A673 (cell line): ENCODE data around the gene GPR150. TPM values are rescaled to one million over a fixed set of nuclear protein-coding genes. Genes with fewer than 3 reads are reported as not detected.

Experiments
- BruUV-seq: library from RNA; stranded (reverse); fragments of 400-500 nt; replicated peaks from 2 replicates; lab custom pipeline; 2021; lab: Mats Ljungman, UMichigan
- CTCF ChIA-PET: fragments of 300-600 bp; sonication (Branson Sonifier 250); formaldehyde crosslinking; loops from one replicate; lab custom pipeline; 2022; ENCODE audit warnings: antibody characterized with exemption; lab: Charles Lee
- POLR2A ChIA-PET: fragments of 300-600 bp; sonication (Branson Sonifier 250); formaldehyde crosslinking; loops from one replicate; lab custom pipeline; 2022; ENCODE audit warnings: antibody characterized with exemption; ENCODE audit not compliant: low non-redundant PET; lab: Charles Lee
- DNase-seq: peaks from one replicate; pipeline ENCODE4 v3.0.0-alpha.2; 2015; ENCODE audit warnings: low spot score
- H3K27ac ChIP-seq: fragments of 200-600 bp; sonication (generic); 2 replicates; pipeline ENCODE4 v1.5.1; 2016; ENCODE audit warnings: mixed run types, low read depth, mild to moderate bottlenecking, mixed read lengths, antibody characterized with exemption, low read length; ENCODE audit not compliant: poor library complexity, severe bottlenecking
- H3K27me3 ChIP-seq: fragments of 200-600 bp; sonication (generic); replicated peaks from 2 replicates; pipeline ENCODE4 v1.6.1; 2017; ENCODE audit warnings: mixed run types, low read depth, mild to moderate bottlenecking, mixed read lengths, antibody characterized with exemption, low read length; ENCODE audit not compliant: insufficient read depth, poor library complexity
- H3K36me3 ChIP-seq: fragments of 200-600 bp; sonication (generic); 2 replicates; pipeline ENCODE4 v1.6.1; 2016; ENCODE audit warnings: mixed run types, mild to moderate bottlenecking, mixed read lengths, antibody characterized with exemption, low read length; ENCODE audit not compliant: insufficient read depth, poor library complexity, severe bottlenecking
- H3K4me1 ChIP-seq: fragments of 200-600 bp; sonication (generic); 2 replicates; pipeline ENCODE4 v1.6.1; 2017; ENCODE audit warnings: mixed run types, mild to moderate bottlenecking, mixed read lengths, antibody characterized with exemption, low read length; ENCODE audit not compliant: insufficient read depth, poor library complexity, severe bottlenecking
- H3K4me3 ChIP-seq: fragments of 200-600 bp; sonication (generic); 2 replicates; pipeline ENCODE4 v1.5.1; 2016; ENCODE audit warnings: low read depth, mixed run types, mild to moderate bottlenecking, mixed read lengths, low read length; ENCODE audit not compliant: poor library complexity, severe bottlenecking
- H3K9me3 ChIP-seq: fragments of 200-600 bp; sonication (generic); 2 replicates; pipeline ENCODE4 v1.6.1; 2016; ENCODE audit warnings: mixed run types, low read depth, mild to moderate bottlenecking, mixed read lengths, antibody characterized with exemption, low read length; ENCODE audit not compliant: poor library complexity, severe bottlenecking
- EZH2 ChIP-seq: fragments of 200-600 bp; sonication (generic); IDR thresholded peaks from 2 replicates; pipeline ENCODE4 v1.6.1; 2017; ENCODE audit warnings: borderline replicate concordance, low read depth, mild to moderate bottlenecking, mixed read lengths, antibody characterized with exemption, low read length; ENCODE audit not compliant: poor library complexity, severe bottlenecking
- intact Hi-C: fragments of 100-400 bp; cut with micrococcal nuclease; formaldehyde crosslinking; loops from one replicate; pipeline ENCODE4 v1.10.0; 2022; ENCODE audit not compliant: unreplicated experiment
- total RNA-seq: library from RNA; stranded (reverse); gene quantifications from 2 replicates; pipeline ENCODE4 v1.2.3, GENCODE V29; 2021
- TF ChIP-seq, protein P1 (sequence below): fragments of 300-800, 200-600 bp; sonication (generic); conservative IDR thresholded peaks from 2 replicates; pipeline ENCODE4 v1.5.1; 2017; ENCODE audit warnings: low read depth, mild to moderate bottlenecking, antibody characterized with exemption, low read length, moderate library complexity, mixed read lengths

GPR150 gene
- total RNA-seq, 1 experiment from 2014 or later: 0.13 TPM

GRCh38 chr5:95628933-95629332, 9.0 kb downstream of the GPR150 start:
- no peaks in the 10 kb centered on the region for H3K36me3 ChIP-seq
- DNase-seq: no peak

GRCh38 chr5:95630394-95630917, 10.6 kb downstream of the GPR150 start:
- TF ChIP-seq EZH2: no peak
- TF ChIP-seq, protein P1, sequence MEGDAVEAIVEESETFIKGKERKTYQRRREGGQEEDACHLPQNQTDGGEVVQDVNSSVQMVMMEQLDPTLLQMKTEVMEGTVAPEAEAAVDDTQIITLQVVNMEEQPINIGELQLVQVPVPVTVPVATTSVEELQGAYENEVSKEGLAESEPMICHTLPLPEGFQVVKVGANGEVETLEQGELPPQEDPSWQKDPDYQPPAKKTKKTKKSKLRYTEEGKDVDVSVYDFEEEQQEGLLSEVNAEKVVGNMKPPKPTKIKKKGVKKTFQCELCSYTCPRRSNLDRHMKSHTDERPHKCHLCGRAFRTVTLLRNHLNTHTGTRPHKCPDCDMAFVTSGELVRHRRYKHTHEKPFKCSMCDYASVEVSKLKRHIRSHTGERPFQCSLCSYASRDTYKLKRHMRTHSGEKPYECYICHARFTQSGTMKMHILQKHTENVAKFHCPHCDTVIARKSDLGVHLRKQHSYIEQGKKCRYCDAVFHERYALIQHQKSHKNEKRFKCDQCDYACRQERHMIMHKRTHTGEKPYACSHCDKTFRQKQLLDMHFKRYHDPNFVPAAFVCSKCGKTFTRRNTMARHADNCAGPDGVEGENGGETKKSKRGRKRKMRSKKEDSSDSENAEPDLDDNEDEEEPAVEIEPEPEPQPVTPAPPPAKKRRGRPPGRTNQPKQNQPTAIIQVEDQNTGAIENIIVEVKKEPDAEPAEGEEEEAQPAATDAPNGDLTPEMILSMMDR: no peak
- Histone ChIP-seq H3K27ac (no peak overlapping the region), H3K27me3 (no peaks in the 10 kb centered on the region), H3K9me3 (no peaks in the 10 kb centered on the region), H3K4me1 (no peaks in the 10 kb centered on the region), H3K36me3 (no peaks in the 10 kb centered on the region), H3K4me3 (no peak overlapping the region)
- CTCF ChIA-PET: no interaction called here
- intact Hi-C loops: no loop called here
- DNase-seq: no peak
- POLR2A ChIA-PET: no interaction called here
- BruUV-seq: no TSS peak

More at GRCh38 chr5:95628933-95629332, 9.0 kb downstream of the GPR150 start:
- BruUV-seq: no TSS peak
- Histone ChIP-seq H3K4me3 (no peak overlapping the region), H3K9me3 (no peaks in the 10 kb centered on the region), H3K4me1 (no peaks in the 10 kb centered on the region), H3K27ac (no peak overlapping the region), H3K27me3 (no peaks in the 10 kb centered on the region)
- CTCF ChIA-PET: no interaction called here
- POLR2A ChIA-PET: no interaction called here
- TF ChIP-seq, protein P1: no peak
- no peak for TF ChIP-seq EZH2
- intact Hi-C loops: no loop called here

DNA sequence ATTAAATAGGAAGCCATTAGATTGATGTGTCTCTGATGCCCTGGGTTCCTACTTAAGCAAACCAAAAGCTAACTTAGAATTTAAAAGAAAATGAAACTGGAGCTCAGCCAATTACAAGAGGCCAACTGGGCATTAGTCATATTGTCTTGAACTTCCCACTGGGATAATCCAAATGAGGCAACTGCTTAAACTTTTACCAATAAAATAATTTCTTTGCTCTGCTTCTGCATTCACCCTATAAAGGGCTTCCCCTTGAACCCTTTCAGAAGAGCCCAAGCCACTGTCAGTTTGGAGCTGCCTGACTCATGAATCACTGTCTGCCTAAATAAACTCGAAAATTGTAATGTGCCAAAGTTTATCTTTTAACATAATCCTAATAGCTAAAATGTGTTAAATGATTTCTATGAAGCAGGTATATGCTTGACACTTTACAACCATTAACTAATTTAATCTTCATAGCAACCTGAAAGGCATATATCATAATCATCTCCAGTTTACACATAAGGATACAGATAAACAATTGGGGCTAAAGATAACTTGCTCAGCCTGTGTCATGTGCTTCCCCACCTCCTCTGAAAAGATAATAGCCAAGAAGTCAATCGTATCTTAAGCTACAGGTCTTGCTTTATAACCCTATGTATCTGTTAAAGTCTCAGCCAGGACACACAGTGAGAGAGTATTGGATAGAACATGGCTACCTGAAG, 11.5 kb downstream of the GPR150 start:
- Histone ChIP-seq H3K27me3 (no peaks in the 10 kb centered on the region), H3K4me3 (no peak overlapping the region), H3K4me1 (no peaks in the 10 kb centered on the region), H3K27ac (no peak overlapping the region), H3K9me3 (no peaks in the 10 kb centered on the region), H3K36me3 (no peaks in the 10 kb centered on the region)
- BruUV-seq: no TSS peak
- intact Hi-C loops: no loop called here
- ChIA-PET POLR2A (no interaction called here), CTCF (no interaction called here)
- DNase-seq: peak; percentile 37
- TF ChIP-seq, protein P1: no peak
- TF ChIP-seq EZH2: no peak
